NOMO-1 treated with dmso at 0.1 percent for 144 hours (cell line): Measurements from ENCODE around the gene EPS8L3.
"Not testable (repeated sequence)": the region's sequence is repeated elsewhere in the genome, so short reads cannot be mapped to it uniquely, and the experiment has no call there.

Source experiments
- DNase-seq: peaks from one replicate; lab custom pipeline; 2025; ENCODE audit not compliant: unreplicated experiment; lab: John Stamatoyannopoulos, UW

EPS8L3 gene

GRCh38 chr1:109765483-109765815 is 1.7 kb upstream of the EPS8L3 start:
- no peak for DNase-seq

GRCh38 chr1:109764561-109765482 is 1.1 kb upstream of the EPS8L3 start:
- no peak for DNase-seq

- DNase-seq: peak; percentile 48
Observed at GRCh38 chr1:109762821-109763645, 690 bp downstream of the EPS8L3 start.

- no peak for DNase-seq
Observed at GRCh38 chr1:109762039-109762585, 1.6 kb downstream of the EPS8L3 start.

- DNase-seq: no peak
Observed at GRCh38 chr1:109761227-109762038, 2.3 kb downstream of the EPS8L3 start.

- DNase-seq: no peak
Observed at GRCh38 chr1:109760581-109761226, 3.0 kb downstream of the EPS8L3 start.

GRCh38 chr1:109759513-109760334 is 4.0 kb downstream of the EPS8L3 start:
- DNase-seq: no peak

GRCh38 chr1:109757936-109758786 is 5.6 kb downstream of the EPS8L3 start:
- no peak for DNase-seq

- DNase-seq: no peak
Observed at GRCh38 chr1:109756848-109757521, 6.7 kb downstream of the EPS8L3 start.

GRCh38 chr1:109756325-109756724 is 7.4 kb downstream of the EPS8L3 start:
- not testable (repeated sequence) for DNase-seq

GRCh38 chr1:109754738-109755137 is 9.0 kb downstream of the EPS8L3 start:
- no peak for DNase-seq

- DNase-seq: no peak
Observed at GRCh38 chr1:109751531-109752260, 12.0 kb downstream of the EPS8L3 start.

- DNase-seq: no peak
Observed at GRCh38 chr1:109750920-109751319, 12.8 kb downstream of the EPS8L3 start.

- no peak for DNase-seq
Observed at GRCh38 chr1:109750241-109750882, 13.4 kb downstream of the EPS8L3 start.

- no peak for DNase-seq
Observed at GRCh38 chr1:109749221-109749620, 14.5 kb downstream of the EPS8L3 start.

GRCh38 chr1:109748311-109748710 is 15.4 kb downstream of the EPS8L3 start:
- DNase-seq: not testable (repeated sequence)
